Measurements from ENCODE around the gene UBE3C. TPM values are rescaled to one million over a fixed set of nuclear protein-coding genes. Genes with fewer than 3 reads are reported as not detected.
"Not testable (repeated sequence)": the region's sequence is repeated elsewhere in the genome, so short reads cannot be mapped to it uniquely, and the experiment has no call there.

UBE3C gene
- total RNA-seq, 1 experiment from 2014 or later: 131 TPM

DNA sequence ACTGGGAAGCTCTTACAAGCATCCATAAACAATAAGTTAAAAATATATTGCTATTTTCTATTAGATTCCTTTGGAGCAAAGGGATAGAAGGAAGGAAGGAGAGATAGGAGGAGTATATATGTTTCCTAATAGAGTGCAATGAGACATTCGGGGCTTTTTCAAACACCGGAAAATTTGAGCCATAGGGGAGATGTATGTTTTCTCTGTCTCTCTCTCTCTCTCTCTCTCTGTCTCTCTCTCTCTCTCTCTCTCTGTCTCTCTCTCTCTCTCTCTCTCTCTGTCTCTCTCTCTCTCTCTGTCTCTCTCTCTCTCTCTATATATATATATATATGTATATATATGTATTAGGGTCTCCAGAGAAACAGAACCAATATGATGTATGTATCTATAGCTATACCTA is 7.9 kb upstream of the UBE3C start:
- DNase-seq (ENCODE audit: low read depth): not testable (repeated sequence)

DNA sequence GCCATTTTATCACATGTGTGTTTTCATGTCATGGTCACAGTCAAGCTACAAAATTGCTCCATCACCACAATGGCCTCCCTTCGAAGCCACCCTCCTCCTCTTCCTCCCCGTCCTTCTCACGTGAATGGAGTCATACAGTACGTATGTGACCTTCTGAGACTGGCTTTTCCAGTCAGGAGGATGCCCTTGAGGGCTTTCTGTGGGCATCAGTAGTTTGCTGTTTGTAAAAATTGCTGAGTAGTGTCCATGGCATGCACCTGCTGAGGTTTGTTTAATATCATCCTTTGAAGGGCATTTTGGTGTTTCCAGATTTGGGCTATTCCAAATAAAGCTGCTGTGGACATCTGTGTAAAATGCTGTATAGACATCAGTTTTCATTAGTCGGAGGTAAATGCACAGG is 5.9 kb upstream of the UBE3C start:
- no peak for DNase-seq (ENCODE audit: low read depth)

DNA sequence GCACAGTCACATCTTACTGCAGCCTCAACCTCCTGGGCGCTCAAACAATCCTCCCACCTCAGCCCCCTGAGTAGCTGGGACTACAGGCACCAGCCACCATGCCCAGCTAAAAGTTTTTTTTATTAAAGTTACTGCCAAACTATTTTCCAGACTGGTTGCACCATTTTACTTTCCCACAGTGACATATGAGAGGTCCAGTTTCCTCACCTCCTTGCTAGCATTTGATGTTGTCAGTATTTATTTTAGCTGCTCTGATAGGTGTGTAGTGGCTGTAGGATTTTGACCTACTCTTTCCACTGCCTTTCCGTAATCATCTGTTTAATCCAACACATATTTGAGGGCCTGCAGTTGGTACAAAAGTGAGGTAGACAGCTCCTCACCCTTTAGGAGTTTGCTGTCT is 5.4 kb upstream of the UBE3C start:
- DNase-seq (ENCODE audit: low read depth): no peak

DNA sequence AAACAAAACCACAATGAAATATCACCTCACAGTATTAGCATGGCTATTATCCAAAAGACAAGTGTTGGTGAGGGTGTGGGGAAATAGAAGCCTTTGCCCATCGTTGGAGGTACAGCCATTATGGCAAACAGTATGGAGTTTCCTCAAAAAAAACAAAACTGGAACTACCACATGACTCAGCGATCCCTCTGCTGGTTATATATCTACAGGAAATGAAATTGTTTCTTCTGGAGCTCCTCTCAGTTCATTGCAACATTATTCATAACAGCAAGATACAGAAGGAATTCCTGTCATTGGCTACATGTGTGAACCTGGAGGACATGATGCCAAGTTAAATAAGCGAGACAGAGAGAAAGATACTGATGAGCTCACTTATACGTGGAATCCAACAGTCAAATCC is 2.4 kb upstream of the UBE3C start:
- peak; percentile 77 for DNase-seq (ENCODE audit: low read depth)

DNA sequence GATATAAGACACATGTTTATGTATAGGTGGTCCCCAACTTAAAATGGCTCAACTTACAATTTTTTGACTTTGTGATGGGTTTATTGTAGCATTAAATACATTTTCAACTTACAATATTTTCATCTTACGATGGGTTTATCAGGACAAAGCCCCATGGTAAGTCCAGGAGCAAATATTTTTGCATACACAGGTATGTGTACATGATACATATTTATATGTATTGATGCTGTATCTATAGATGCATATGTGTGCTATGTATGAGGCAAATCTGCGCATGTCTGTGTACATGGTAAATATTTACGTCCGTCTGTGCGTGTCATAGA is 664 bp upstream of the UBE3C start:
- no peak for DNase-seq (ENCODE audit: low read depth)

DNA sequence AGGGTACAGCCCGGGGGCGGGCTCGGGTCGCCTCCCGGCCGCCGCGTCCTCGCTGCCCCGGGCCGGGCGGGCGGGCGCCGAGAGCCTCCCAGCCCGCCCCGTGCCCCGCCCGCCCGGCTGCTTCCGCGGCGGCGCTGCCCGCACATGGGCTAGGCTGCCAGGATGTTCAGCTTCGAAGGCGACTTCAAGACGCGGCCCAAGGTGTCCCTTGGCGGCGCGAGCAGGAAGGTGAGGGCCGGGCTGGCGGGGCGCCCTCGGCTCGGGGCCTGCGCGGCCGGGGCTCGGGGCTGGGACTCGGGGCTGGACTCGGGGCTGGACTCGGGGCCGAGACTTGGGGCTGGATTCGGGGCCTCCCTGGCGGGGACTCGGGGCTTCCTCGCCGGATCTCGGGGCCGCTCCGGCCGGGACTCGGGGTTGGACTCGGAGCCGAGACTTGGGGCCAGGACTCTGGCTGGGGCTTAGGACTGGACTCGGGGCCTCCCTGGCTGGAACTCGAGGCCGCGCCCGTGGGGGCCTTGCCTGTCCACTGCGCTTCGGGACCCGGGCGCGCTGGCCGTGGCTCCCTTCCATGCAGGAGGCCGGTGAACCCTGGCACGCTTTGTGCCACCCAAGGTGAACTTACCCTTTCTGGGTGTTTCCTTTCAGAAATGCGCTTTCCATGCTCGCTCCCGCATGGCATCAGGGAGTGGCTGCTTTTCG is 534 bp downstream of the UBE3C start:
- no peak for DNase-seq (ENCODE audit: low read depth)

DNA sequence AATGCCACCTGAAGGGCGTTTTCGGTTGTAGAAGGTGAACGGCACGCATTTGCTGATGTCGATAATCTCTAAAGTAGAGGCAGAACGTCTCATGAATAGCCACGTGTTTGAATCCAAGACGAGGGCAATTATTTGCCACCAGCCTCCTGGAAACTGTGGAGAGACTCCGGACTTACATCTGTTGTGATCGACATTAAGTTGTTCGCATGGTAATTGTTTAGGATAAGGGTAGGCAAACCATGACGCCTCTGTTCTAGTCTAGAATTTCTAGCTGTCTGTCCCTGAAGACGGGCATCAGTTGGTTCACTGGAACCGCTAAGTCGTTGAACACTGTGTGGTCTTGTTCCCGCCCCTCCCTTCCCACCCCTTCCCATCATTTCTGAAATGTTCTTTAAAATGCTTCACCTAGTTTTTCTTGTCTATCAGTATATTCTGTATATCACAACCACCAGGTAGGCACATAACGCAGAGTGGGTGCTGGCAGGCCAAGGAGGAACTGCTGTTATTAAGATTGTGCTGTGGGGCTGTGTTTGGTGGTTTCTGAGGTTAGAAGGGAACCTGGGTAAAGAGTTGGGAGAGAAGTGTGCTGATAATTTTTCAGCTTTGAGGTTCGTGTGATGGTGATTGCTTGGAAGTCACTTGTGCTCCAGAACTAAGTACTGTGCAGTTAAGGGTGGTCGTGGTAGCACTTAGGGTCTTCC is 1.2 kb downstream of the UBE3C start:
- DNase-seq (ENCODE audit: low read depth): peak; percentile 15

DNA sequence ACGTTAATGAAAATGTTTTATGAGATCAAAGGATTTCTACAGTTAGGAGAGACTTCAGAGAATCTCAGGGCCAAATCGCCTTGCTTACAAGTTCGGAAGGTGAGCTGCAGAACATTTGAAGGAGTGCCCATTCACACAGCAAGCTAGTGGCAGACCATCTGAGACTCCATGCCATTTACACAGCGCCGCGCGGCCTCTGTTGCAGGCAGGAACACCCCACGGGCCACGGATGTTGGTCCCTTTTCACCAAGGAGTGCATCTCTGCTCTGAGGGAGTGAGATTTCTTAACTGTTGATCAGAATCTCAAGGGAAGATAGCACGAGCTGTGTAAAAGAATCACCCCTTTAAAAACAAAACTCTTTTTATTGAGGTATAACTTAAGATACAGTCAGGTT is 1.8 kb downstream of the UBE3C start:
- no peak for DNase-seq (ENCODE audit: low read depth)

DNA sequence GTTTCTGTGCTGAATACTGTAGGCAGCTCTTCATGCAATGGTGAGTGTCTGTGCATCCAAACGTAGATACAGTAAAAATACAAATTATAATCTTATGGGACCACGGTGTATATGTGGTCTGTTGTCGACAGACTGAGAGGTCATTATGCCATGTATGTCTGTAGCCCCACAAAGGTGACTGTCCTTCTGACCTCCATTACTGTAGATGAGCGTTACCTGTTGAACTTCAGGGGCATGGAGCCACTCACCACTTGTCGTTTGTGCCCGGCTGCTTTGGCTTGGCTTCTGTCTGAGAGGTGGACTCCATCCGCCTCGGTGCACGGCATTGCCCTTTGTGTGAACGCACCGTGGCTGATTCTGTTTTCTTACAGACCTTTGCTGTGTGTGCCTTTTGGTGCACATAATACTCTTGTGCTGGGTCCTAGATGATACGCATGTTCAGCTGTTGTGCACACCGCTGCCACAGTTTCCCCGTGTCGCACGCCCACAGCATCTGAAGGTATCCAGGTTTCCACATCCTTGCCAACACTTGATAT is 2.9 kb downstream of the UBE3C start:
- DNase-seq (ENCODE audit: low read depth): no peak

DNA sequence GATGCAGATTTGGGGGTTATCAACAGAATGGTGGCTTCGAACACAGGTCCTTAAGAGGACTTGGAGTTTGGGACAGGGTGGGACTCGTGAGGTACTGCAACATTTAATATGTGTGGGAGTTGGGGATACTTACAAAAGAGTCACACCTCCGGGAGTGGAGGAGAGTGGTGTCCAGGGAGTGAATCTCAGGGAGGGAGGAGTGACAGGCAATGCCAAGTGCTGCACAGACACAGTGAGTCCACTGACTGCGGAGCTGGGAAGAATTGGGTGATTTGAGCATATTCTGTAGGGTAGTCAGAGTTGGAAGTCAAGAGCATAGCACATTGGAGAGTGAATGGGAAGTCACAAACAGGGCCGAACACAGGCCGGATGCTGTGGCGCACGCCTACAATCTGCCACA is 5.1 kb downstream of the UBE3C start:
- no peak for DNase-seq (ENCODE audit: low read depth)

DNA sequence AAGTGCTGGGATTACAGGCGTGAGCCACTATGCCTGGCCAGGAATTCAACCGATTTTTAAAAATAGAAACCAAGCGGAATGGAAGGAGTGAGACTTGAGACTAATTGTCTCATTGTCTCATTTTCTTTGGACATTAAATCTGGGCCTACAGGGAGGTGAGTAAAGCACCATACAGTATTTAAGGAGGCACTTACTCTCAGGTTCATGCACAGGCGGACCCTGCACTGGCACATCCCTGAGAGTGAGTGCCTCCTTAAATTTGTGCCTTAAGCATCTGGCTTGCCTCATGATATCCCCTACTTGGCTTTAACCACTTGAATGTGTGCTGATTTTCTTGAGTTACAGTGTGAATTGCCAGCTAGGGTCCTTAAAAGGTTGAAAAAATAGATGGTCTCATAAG is 10.6 kb downstream of the UBE3C start:
- no peak for DNase-seq (ENCODE audit: low read depth)

DNA sequence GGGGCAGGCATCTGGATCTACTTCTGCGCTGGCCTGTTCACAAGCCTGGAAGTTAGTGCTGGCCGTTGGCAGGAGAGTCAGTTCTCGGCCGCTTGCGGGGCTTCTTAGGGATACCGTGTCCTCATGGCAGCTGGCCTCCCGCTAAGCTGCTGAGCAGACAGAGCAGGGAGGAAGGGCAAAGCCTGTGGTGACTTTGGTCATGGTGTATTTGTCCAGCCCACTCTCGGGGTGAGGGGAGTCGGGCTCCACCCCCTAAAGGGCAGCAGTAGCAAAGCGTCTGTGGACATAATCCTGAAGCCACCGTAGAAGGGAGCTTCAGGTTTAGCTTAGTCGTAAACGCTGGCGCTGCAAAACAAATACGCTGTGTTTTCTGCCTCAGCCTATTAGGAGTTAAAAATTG is 12.2 kb downstream of the UBE3C start:
- DNase-seq (ENCODE audit: low read depth): peak; percentile 18

DNA sequence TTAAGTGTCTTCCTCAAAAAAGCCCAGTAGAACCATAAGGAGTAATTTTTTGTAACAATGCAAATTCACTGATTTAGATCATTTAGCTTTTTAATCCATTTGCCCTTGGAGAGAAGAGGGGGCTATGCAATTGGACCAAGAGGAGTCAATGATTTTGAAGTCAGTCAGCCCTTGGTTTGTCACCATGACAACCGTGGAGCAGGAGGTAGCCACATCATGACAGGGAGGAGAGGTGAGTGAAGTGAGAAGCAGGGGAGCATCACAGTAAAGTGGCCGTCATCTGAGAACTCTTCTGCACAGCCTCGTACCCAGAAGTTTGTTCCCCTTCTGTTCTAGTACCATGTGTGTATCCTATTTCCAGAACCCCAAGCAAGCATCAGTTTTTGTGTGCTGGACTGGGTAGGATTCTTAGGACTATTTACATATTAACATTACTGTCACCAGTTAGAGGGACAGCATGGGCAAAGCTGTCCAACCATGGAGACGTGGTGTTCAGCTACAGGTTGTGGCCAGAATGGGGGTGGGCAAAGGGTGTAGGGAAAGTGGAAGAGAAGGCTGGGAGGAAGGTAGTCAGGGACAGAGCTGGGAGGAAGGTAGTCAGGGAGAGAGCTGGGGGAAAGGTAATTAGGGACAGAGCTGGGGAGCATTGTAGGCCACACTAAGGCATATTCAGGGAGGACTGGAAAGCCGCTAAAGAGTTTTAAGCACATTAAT is 13.1 kb downstream of the UBE3C start:
- no peak for DNase-seq (ENCODE audit: low read depth)

DNA sequence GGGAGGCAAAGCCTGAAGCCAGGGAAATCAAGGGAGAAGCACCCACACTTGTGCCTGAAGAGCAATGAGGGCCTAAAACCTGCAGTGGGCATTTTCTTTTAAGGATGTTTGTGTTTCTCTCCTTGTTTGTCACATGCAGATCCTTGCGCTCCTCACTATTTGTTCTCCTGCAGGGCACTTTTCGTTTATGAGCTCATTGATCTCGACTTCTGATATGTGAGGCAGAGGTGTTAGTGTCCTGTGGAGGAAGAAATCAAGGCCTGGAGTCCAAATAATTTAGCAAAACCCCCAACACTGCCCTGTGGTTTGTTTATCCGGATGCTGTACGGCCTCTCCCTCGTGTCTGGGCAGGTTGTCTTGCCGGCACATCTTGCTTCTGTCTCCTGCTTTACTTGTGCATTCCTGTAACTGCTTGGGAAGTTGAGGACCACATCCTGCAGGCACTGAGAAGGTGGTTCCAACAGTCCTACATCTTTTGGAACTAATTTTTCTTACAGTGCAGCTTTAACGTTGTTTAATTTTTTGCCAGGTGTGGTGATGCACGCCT is 13.7 kb downstream of the UBE3C start:
- DNase-seq (ENCODE audit: low read depth): no peak

DNA sequence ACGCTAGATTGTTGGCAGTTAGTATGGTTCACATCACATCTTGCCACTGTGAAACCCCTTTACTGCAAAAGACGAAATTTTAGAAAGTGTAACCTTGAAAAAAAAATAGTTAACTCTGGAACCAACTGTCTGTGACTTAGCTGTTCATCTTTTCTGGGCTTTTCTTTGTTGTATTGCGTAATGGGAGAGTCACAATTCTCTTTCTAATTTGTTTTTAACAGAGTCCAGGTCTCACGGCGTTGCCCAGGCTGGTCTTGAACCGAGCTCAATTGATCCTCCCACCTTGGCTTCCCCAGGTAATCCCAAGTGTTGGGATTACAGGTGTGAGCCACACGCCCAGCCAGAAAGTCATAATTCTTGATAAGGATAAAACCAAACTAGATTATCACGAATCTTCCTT is 14.5 kb downstream of the UBE3C start:
- DNase-seq (ENCODE audit: low read depth): no peak

DNA sequence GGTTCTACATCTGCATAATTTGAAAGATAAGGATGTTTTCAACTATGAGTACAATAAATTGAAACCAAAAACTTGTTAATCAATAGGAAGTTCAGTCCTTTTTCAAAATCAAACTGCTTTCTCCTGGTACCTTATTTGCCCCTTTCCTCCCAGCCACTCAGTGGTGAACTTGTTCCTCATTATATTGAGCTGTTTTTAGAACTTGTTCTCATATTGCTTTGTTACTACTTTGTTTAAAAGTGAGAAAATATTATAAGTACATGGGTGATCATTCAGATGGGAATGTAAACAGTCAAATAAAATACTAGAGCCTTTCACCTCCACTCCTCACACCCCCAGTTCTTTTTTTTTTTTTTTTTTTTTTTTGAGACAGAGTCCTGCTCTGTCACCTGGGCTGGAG is 17.2 kb downstream of the UBE3C start:
- DNase-seq (ENCODE audit: low read depth): no peak

DNA sequence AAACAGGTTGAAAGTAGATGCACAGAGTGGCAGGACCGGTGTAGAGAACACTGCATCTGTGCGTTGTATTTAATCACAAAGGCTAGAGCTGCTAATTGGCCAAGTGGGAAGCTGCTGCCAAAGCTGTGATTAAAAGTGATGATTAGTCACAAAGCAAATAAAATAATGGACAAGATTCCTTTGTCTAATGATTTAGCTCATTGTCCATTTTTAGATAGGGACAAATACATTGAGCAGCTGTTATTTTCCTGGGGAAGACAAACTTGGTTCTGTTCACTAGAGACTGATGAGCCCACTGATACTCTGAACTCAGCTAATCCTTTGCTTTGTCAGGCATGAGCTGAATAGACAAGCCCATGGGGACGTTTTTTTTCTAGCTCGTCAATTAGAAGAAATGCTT is 19.7 kb downstream of the UBE3C start:
- DNase-seq (ENCODE audit: low read depth): peak; percentile 75

DNA sequence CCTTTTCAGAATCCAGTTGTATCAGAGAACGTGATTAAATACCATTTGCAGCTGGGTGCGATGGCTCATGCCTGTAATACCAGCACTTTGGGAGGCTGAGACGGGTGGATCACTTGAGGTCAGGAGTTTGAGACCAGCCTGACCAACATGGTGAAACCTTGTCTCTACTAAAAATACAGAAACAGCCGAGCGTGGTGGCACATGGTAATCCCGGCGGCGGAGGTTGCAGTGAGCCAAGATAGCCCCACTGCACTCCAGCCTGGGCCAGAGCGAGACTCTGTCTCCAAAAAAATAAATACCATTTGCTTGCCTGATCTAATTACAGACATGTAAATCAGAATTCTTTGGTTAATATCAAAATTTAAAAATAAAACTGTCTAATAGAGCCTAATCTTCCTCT is 20.8 kb downstream of the UBE3C start:
- not testable (repeated sequence) for DNase-seq (ENCODE audit: low read depth)

DNA sequence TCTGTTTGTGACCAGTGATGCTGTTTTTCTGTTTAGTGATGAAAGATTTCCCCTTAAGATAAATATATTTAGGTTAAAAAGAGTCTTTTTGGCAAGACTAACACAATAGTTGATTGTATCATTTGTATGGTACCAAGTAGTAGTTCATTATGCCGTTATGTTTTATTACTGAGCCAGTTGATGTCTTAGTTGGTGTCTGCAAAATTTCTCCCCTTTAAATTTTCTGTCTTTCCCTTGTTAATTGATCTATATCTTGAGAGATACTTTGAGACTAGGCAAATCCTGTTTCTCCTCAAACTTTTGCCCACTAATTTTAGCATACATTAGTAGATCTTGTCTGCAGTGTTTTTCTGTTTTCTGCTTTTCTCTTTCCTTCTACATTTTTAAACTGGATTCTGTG is 21.7 kb downstream of the UBE3C start:
- no peak for DNase-seq (ENCODE audit: low read depth)

DNA sequence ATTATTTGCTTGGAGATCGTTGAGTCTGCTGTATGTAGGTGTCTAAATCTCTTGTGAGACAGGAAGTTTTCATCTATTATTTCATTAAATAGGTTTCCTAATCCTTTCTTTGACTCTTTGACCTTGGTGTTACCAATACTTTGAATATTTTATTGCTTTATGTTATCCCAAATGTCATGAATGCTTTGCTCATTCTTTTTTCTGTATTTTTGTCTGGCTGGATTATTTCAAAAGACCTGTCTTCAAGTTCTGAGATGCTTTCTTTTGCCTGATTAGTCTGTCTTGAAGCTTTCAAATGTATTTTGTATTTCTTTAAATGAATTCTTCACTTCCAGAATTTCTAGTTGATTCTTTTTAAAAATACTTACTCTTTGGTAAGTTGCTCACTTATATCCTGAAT is 27.3 kb downstream of the UBE3C start:
- no peak for DNase-seq (ENCODE audit: low read depth)

DNA sequence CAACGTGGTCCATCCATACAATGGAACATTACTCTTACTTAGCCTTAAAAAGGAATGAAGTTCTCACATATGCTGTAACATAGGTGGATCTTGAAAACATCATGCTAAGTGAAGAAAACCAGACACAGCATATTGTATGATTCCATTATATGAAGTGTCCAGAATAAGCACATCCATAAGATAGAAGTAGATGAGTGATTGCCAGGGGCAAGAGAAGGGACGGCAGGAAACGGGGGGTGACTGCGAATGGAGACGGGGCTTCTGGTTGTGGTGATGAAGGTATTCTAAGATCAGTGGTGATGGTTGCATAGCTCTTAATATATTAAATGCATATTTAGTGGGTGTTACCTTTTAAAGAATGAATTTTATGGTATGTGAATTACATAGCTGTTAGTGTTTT is 29.8 kb downstream of the UBE3C start:
- no peak for DNase-seq (ENCODE audit: low read depth)

DNA sequence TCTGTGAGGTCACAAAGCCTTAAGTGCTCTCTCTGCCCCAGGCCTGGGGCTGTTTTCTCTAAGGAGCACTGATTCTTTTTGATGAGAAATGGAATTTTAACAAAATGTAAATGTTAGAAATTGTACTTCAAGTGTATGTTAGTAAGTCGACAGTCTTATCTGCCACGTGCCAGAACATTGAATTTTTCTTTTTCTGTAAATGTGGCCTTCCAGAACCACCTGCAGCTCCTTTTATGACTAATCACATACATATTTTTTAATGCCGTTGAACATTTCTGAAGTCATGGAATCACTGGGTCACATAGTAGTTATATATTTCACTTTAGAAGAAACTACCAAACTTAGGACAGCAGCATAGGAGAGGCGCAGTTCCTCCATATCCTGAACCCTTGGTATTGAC is 38.0 kb downstream of the UBE3C start:
- DNase-seq (ENCODE audit: low read depth): no peak

Data from LHCN-M2 (cell line).